Upper lobe of left lung (tissue), 6 donors: ENCODE results near the gene CDK7. TPM values are rescaled to one million over a fixed set of nuclear protein-coding genes. Genes with fewer than 3 reads are reported as not detected.

Source experiments
- ATAC-seq, 2 donors: fragments of 200-7000 bp; cut with Tn5 transposase; one replicate each; pipeline ENCODE4 v1.9.1; 2022; ENCODE audit warnings: mild to moderate bottlenecking in 2 of 2, moderate library complexity in 2 of 2; ENCODE audit not compliant: low FRiP score in 2 of 2
- DNase-seq, 2 donors: peaks; one replicate each; pipeline ENCODE4 v3.0.0-alpha.2; 2019 to 2020
- H3K27ac ChIP-seq, 4 donors: fragments of 200-600 bp; sonication (generic); one replicate each; pipeline ENCODE4 v1.5.1; 2016 to 2019
- H3K27me3 ChIP-seq, 4 donors: fragments of 200-600 bp; sonication (generic); one replicate each; pipeline ENCODE4 v1.5.1; 2017 to 2019
- H3K36me3 ChIP-seq, 4 donors: fragments of 200-600 bp; sonication (generic); one replicate each; pipeline ENCODE4 v1.5.1; 2016 to 2019
- H3K4me1 ChIP-seq, 4 donors: fragments of 200-600 bp; sonication (generic); one replicate each; pipeline ENCODE4 v1.5.1; 2018 to 2019
- H3K4me3 ChIP-seq, 4 donors: fragments of 200-600 bp; sonication (generic); one replicate each; pipeline ENCODE4 v1.5.1; 2017 to 2019; ENCODE audit warnings: mild to moderate bottlenecking in 2 of 4, moderate library complexity in 1 of 4
- H3K9me3 ChIP-seq, 4 donors: fragments of 200-600 bp; sonication (generic); one replicate each; pipeline ENCODE4 v1.5.1; 2018 to 2019
- CTCF ChIP-seq, 6 experiments: fragments of 450-650 bp in 4 of 6; fragments of 200-600 bp in 2 of 6; sonication (generic) in 2 of 6; IDR thresholded peaks; one replicate each; pipeline ENCODE4 v1.5.1; 2016 to 2019; ENCODE audit warnings: antibody characterized with exemption in 6 of 6
- EP300 ChIP-seq, 4 donors: sonication (generic); formaldehyde crosslinking; IDR thresholded peaks; one replicate each; pipeline ENCODE4 v1.5.1; 2017; ENCODE audit warnings: antibody characterized with exemption in 4 of 4, control low read depth in 2 of 4
- POLR2A ChIP-seq, 4 donors: fragments of 450-650 bp; IDR thresholded peaks; one replicate each; pipeline ENCODE4 v1.5.1; 2016 to 2017; ENCODE audit warnings: antibody characterized with exemption in 4 of 4, mild to moderate bottlenecking in 2 of 4
- POLR2AphosphoS5 ChIP-seq, 2 donors: sonication (generic); formaldehyde crosslinking; IDR thresholded peaks; one replicate each; pipeline ENCODE4 v1.5.1; 2017; ENCODE audit warnings: antibody characterized with exemption in 2 of 2
- WGBS, 2 donors: methylation state at CpG; one replicate each; pipeline ENCODE4 v1.1.5; 2017 to 2018; 5-methylcytosine and 5-hydroxymethylcytosine counted together
- total RNA-seq, 6 donors: library from RNA; depleted of rRNA in 4 of 6; stranded (reverse); fragments of >200 nt in 4 of 6; gene quantifications; one replicate each; pipeline versions ENCODE4 v1.1.0 to v1.2.1, GENCODE V29; 2016 to 2021
- donor health status: DM: no; HTN: no; CAD: no; lungs with moderate emphysema.
- donor health status: DM: no; HTN: yes; CAD: no; lungs with severe emphysema.

The CDK7 gene
- total RNA-seq, 6 donors from 2014 or later, result 8.3 to 36.4 (median 22.1) TPM

GRCh38 chr5:69275563-69275962 is 40.9 kb downstream of the CDK7 start:
- DNase-seq (no peak), ATAC-seq (no peak)
- Histone ChIP-seq H3K4me1 (no peaks in the 10 kb centered on the region), H3K27me3 (no peaks in the 10 kb centered on the region), H3K4me3 (no peak overlapping the region), H3K9me3 (no peaks in the 10 kb centered on the region), H3K27ac (no peak overlapping the region), H3K36me3 (peaks cover 4 to 87% (median 27%) of the 10 kb centered on the region in 4 donors)
- TF ChIP-seq EP300 (IDR thresholded peaks at IDR 0.05) (no peak), CTCF (IDR thresholded peaks at IDR 0.05) (no peak), POLR2AphosphoS5 (IDR thresholded peaks at IDR 0.05) (no peak), POLR2A (IDR thresholded peaks at IDR 0.05) (no peak)
- whole genome bisulfite sequencing, 2 donors, result 98% methylated on average over 7 of the region's 7 CpGs

GRCh38 chr5:69276422-69277174 is 41.9 kb downstream of the CDK7 start:
- DNase-seq, result no peak
- Histone ChIP-seq H3K4me1 (no peaks in the 10 kb centered on the region), H3K36me3 (peaks cover 4 to 89% (median 31%) of the 10 kb centered on the region in 4 donors), H3K4me3 (no peak overlapping the region), H3K27ac (no peak overlapping the region), H3K9me3 (no peaks in the 10 kb centered on the region), H3K27me3 (no peaks in the 10 kb centered on the region)
- ATAC-seq, result no peak
- TF ChIP-seq POLR2AphosphoS5 (IDR thresholded peaks at IDR 0.05) (no peak), EP300 (IDR thresholded peaks at IDR 0.05) (no peak), POLR2A (IDR thresholded peaks at IDR 0.05) (no peak), CTCF (IDR thresholded peaks at IDR 0.05) (no peak)
- 66 to 71% methylated on average over 5 of the region's 5 CpGs for WGBS, 2 donors

- Histone ChIP-seq H3K9me3 (no peaks in the 10 kb centered on the region), H3K4me3 (no peak overlapping the region), H3K27me3 (no peaks in the 10 kb centered on the region), H3K36me3 (peaks cover 4 to 88% (median 35%) of the 10 kb centered on the region in 4 donors), H3K27ac (no peak overlapping the region), H3K4me1 (no peaks in the 10 kb centered on the region)
- WGBS, 2 donors, result 93 to 95% methylated on average over 5 of the region's 5 CpGs
- DNase-seq (no peak), ATAC-seq (no peak)
- TF ChIP-seq POLR2AphosphoS5 (IDR thresholded peaks at IDR 0.05), result no peak
- TF ChIP-seq POLR2A (IDR thresholded peaks at IDR 0.05), result no peak
- TF ChIP-seq CTCF (IDR thresholded peaks at IDR 0.05), result no peak
- no peak for TF ChIP-seq EP300 (IDR thresholded peaks at IDR 0.05)
These were observed 44.8 kb downstream of the CDK7 start for GRCh38 chr5:69279517-69279916.

GRCh38 chr5:69281114-69281513 is 46.4 kb downstream of the CDK7 start:
- 100% methylated on average over 1 of the region's 1 CpG for WGBS, 2 donors
- Histone ChIP-seq H3K27ac (no peak overlapping the region), H3K27me3 (no peaks in the 10 kb centered on the region), H3K4me3 (no peak overlapping the region), H3K4me1 (no peaks in the 10 kb centered on the region), H3K36me3 (peaks cover 4 to 84% (median 34%) of the 10 kb centered on the region in 4 donors), H3K9me3 (no peaks in the 10 kb centered on the region)
- no peak for TF ChIP-seq POLR2AphosphoS5 (IDR thresholded peaks at IDR 0.05)
- ATAC-seq (no peak), DNase-seq (no peak)

GRCh38 chr5:69284203-69284602 is 49.5 kb downstream of the CDK7 start:
- Histone ChIP-seq H3K4me3 (no peak overlapping the region), H3K27me3 (no peaks in the 10 kb centered on the region), H3K36me3 (peaks cover 0 to 56% (median 21%) of the 10 kb centered on the region in 4 donors), H3K27ac (no peak overlapping the region), H3K9me3 (no peaks in the 10 kb centered on the region), H3K4me1 (no peaks in the 10 kb centered on the region)
- no peak for TF ChIP-seq EP300 (IDR thresholded peaks at IDR 0.05)
- TF ChIP-seq CTCF (IDR thresholded peaks at IDR 0.05), result no peak
- TF ChIP-seq POLR2A (IDR thresholded peaks at IDR 0.05), result no peak
- TF ChIP-seq POLR2AphosphoS5 (IDR thresholded peaks at IDR 0.05), result no peak
- ATAC-seq, result no peak
- DNase-seq, result no peak
- 94 to 96% methylated on average over 2 of the region's 2 CpGs for WGBS, 2 donors
